HG03139 (cell line): ENCODE results near the gene ADRA2B.
"Not testable (repeated sequence)": the region's sequence is repeated elsewhere in the genome, so short reads cannot be mapped to it uniquely, and the experiment has no call there.

Experiments used
- ATAC-seq: cut with Tn5 transposase; IDR thresholded peaks from one replicate; pipeline ENCODE4 v1.9.1; 2021; ENCODE audit not compliant: unreplicated experiment

Gene ADRA2B

GRCh38 chr2:96116424-96116878 lies at the start of gene ADRA2B:
TSS of gene ADRA2B (minus strand) at chr2:96116571. CDS start at chr2:96116149, 422 bp downstream.
- ATAC-seq = peak; percentile 45

- ATAC-seq = peak; percentile 56
Observed at GRCh38 chr2:96164459-96165184, 48.3 kb upstream of the ADRA2B start.

GRCh38 chr2:96163768-96164429 lies 47.5 kb upstream of the ADRA2B start:
- peak; percentile 48 for ATAC-seq

- peak; percentile 11 for ATAC-seq
Observed at GRCh38 chr2:96163415-96163767, 47.0 kb upstream of the ADRA2B start.

- no peak for ATAC-seq
Observed at GRCh38 chr2:96161898-96162297, 45.5 kb upstream of the ADRA2B start.

- ATAC-seq = not testable (repeated sequence)
Observed at GRCh38 chr2:96160366-96160765, 44.0 kb upstream of the ADRA2B start.

GRCh38 chr2:96159084-96159830 lies 42.9 kb upstream of the ADRA2B start:
- no peak for ATAC-seq

- ATAC-seq = no peak
Observed at GRCh38 chr2:96158554-96158940, 42.2 kb upstream of the ADRA2B start.

GRCh38 chr2:96157649-96158553 lies 41.5 kb upstream of the ADRA2B start:
- ATAC-seq = peak; percentile 59

- peak; percentile 43 for ATAC-seq
Observed at GRCh38 chr2:96156926-96157648, 40.7 kb upstream of the ADRA2B start.

GRCh38 chr2:96156011-96156820 lies 39.8 kb upstream of the ADRA2B start:
- no peak for ATAC-seq

GRCh38 chr2:96154506-96155380 lies 38.4 kb upstream of the ADRA2B start:
- ATAC-seq = no peak

- ATAC-seq = no peak
Observed at GRCh38 chr2:96153991-96154431, 37.6 kb upstream of the ADRA2B start.

- no peak for ATAC-seq
Observed at GRCh38 chr2:96153291-96153713, 36.9 kb upstream of the ADRA2B start.

- ATAC-seq = no peak
Observed at GRCh38 chr2:96152304-96153161, 36.2 kb upstream of the ADRA2B start.

GRCh38 chr2:96151595-96152303 lies 35.4 kb upstream of the ADRA2B start:
- ATAC-seq = no peak
